Cardiac muscle cell (in vitro differentiated cells and primary cell): Measurements from ENCODE around the gene LRIT3. TPM values are rescaled to one million over a fixed set of nuclear protein-coding genes. Genes with fewer than 3 reads are reported as not detected.
"Not testable (repeated sequence)": the region's sequence is repeated elsewhere in the genome, so short reads cannot be mapped to it uniquely, and the experiment has no call there.

Experiments
- DNase-seq, 2 donors: peaks; one replicate each; pipeline versions ENCODE4 v3.0.0 to v3.0.0-alpha.2; 2010 to 2017; ENCODE audit warnings: low read depth in 1 of 2, low spot score in 1 of 2
- H3K27ac ChIP-seq: fragments of 200-600 bp; sonication (generic); 2 replicates; pipeline ENCODE4 v1.5.1; 2016
- H3K27me3 ChIP-seq: fragments of 200-600 bp; sonication (generic); 2 replicates; pipeline ENCODE4 v1.6.0; 2016; ENCODE audit warnings: control low read depth
- H3K36me3 ChIP-seq: fragments of 200-600 bp; sonication (generic); 2 replicates; pipeline ENCODE4 v1.5.1; 2016; ENCODE audit warnings: control low read depth
- H3K4me1 ChIP-seq: fragments of 200-600 bp; sonication (generic); 2 replicates; pipeline ENCODE4 v1.8.1; 2017; ENCODE audit warnings: low read depth, mild to moderate bottlenecking, mixed run types
- H3K4me3 ChIP-seq: fragments of 200-600 bp; sonication (generic); 2 replicates; pipeline ENCODE4 v1.5.1; 2016; ENCODE audit warnings: mild to moderate bottlenecking
- H3K9me3 ChIP-seq: fragments of 200-600 bp; sonication (generic); 2 replicates; pipeline ENCODE4 v1.5.1; 2017; ENCODE audit warnings: low read depth, mild to moderate bottlenecking, control low read depth
- polyA plus RNA-seq: library from polyadenylated mRNA; unstranded; fragments of >200 nt; fragmentation: Nextera tagmentation; extraction: Ambion mirVana; gene quantifications from 2 replicates; pipeline ENCODE4 v1.2.1, GENCODE V29; 2016
- total RNA-seq: library from RNA; depleted of rRNA; stranded (reverse); fragments of >200 nt; gene quantifications from 2 replicates; pipeline ENCODE4 v1.2.3, GENCODE V29; 2016
- TF ChIP-seq, protein P1 (sequence below): IDR thresholded peaks from 2 replicates; pipeline ENCODE4 v1.5.1; 2012; ENCODE audit warnings: low read depth, mild to moderate bottlenecking, low read length

Gene LRIT3
- total and polyA plus RNA-seq, 2 experiments from 2014 or later, result 0.12 to 0.15 TPM

- TF ChIP-seq, protein P1, sequence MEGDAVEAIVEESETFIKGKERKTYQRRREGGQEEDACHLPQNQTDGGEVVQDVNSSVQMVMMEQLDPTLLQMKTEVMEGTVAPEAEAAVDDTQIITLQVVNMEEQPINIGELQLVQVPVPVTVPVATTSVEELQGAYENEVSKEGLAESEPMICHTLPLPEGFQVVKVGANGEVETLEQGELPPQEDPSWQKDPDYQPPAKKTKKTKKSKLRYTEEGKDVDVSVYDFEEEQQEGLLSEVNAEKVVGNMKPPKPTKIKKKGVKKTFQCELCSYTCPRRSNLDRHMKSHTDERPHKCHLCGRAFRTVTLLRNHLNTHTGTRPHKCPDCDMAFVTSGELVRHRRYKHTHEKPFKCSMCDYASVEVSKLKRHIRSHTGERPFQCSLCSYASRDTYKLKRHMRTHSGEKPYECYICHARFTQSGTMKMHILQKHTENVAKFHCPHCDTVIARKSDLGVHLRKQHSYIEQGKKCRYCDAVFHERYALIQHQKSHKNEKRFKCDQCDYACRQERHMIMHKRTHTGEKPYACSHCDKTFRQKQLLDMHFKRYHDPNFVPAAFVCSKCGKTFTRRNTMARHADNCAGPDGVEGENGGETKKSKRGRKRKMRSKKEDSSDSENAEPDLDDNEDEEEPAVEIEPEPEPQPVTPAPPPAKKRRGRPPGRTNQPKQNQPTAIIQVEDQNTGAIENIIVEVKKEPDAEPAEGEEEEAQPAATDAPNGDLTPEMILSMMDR, result no peak
- Histone ChIP-seq H3K9me3 (no peaks in the 10 kb centered on the region), H3K27me3 (no peaks in the 10 kb centered on the region), H3K36me3 (no peaks in the 10 kb centered on the region), H3K4me3 (no peak overlapping the region), H3K4me1 (peaks cover 11% of the 10 kb centered on the region), H3K27ac (no peak overlapping the region)
- no peak for DNase-seq
Observed at GRCh38 chr4:109872950-109873656, 25.2 kb downstream of the LRIT3 start.

DNA sequence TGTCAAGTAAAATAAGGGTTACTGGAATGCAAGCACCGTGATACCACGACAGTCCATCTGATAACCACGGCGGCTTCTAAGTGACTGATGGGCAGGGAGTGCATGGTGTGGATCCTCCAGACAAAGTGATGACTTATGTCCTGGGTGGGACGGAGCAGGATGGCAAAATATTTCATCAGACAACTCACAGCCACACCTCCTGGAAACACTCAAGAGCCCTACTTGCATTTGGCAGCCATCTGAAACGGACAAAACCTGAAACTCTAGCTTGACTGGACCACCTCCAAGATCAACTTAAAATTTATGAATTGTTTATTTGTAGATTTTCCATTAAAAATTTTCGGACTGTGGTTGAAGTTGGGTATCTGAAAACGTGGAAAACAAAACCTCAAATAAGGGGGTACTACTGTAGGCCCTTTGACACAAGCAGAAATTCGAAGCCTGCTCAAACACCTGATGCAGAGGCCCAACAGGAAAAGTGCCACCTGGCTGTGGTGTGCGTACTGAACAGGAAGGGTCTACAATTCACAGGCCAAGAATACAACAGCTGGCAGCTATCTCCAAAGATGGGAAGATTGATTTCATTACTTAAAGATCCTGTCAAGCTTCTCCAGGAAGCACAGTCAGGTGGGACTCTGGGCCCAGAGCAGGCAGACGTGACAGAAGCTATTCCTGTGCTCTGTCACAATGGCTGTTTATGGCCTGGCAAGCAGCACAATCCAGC lies 26.0 kb downstream of the LRIT3 start:
- DNase-seq, result peak in 1 of 2 donors; percentile 10

GRCh38 chr4:109875106-109875505 lies 27.2 kb downstream of the LRIT3 start:
- H3K4me1 ChIP-seq, result peaks cover 11% of the 10 kb centered on the region
- TF ChIP-seq, protein P1, result no peak
- no peaks in the 10 kb centered on the region for H3K27me3 ChIP-seq
- no peak for DNase-seq
- no peaks in the 10 kb centered on the region for H3K36me3 ChIP-seq
- no peaks in the 10 kb centered on the region for H3K9me3 ChIP-seq
- H3K4me3 ChIP-seq, result no peak overlapping the region
- no peak overlapping the region for H3K27ac ChIP-seq

More for the DNA sequence above, 26.0 kb downstream of the LRIT3 start:
- H3K27ac ChIP-seq, result no peak overlapping the region
- no peaks in the 10 kb centered on the region for H3K36me3 ChIP-seq
- TF ChIP-seq, protein P1, result no peak
- no peak overlapping the region for H3K4me3 ChIP-seq
- no peaks in the 10 kb centered on the region for H3K9me3 ChIP-seq
- no peaks in the 10 kb centered on the region for H3K27me3 ChIP-seq
- peaks cover 11% of the 10 kb centered on the region for H3K4me1 ChIP-seq

GRCh38 chr4:109875553-109875952 lies 27.6 kb downstream of the LRIT3 start:
- H3K36me3 ChIP-seq, H3K27ac ChIP-seq, H3K27me3 ChIP-seq, DNase-seq, H3K4me3 ChIP-seq, H3K9me3 ChIP-seq: not testable (repeated sequence)
- peaks cover 11% of the 10 kb centered on the region for H3K4me1 ChIP-seq

DNA sequence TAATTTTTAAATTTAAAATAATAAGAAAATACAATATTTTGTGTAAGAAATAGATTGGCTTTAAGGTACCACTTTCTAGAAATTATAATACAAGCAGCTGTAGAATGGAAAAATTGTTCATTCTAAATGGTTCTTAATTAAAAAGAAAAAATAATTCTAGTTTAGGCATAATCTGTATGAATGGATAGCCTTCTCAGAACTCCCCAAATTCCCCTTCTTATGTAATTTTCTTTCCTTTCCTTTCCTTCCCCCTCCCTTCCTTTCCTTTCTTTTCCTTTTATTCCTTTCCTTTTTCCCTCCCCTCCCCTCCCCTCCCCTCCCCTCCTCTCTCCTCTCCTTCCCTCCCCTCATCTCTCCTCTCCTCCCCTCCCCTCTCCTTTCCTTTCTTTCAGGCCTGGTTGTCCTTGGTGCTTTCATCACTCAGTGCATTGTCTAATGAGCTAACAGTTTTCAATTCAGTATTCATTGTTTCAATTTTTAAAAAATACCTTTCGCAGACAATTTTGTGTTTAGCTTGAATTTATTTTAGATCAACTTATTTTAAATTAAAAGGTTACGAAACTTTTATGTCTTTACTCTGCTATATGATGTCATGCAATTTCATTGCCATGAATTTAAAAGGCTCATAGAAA lies 28.8 kb downstream of the LRIT3 start:
- H3K4me3 ChIP-seq, result no peak overlapping the region
- no peak overlapping the region for H3K27ac ChIP-seq
- no peaks in the 10 kb centered on the region for H3K27me3 ChIP-seq
- DNase-seq, result no peak
- H3K9me3 ChIP-seq, result no peaks in the 10 kb centered on the region
- H3K36me3 ChIP-seq, result no peaks in the 10 kb centered on the region
- H3K4me1 ChIP-seq, result peaks cover 11% of the 10 kb centered on the region
- TF ChIP-seq, protein P1, result no peak

DNA sequence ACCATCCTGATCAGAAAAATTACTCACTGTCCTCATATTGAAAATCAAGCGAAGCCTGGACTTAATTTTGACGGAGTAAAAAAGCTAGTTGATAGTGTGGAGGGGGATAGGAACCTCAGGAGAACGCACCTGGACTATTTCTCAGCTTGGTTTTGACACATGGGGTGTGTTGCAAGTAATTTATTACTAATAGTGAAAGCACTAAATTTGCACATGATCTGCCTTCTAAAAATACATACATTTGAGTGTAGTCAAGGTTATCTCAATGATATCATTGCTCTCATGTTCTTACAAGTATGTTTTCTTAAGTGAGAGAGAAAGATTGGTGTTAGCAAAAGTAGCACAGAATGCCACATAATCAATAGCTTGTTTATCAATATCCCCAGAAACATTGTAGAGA lies 29.5 kb downstream of the LRIT3 start:
- TF ChIP-seq, protein P1, result no peak
- DNase-seq, result no peak
- Histone ChIP-seq H3K27ac (no peak overlapping the region), H3K9me3 (no peaks in the 10 kb centered on the region), H3K4me1 (peaks cover 11% of the 10 kb centered on the region), H3K27me3 (no peaks in the 10 kb centered on the region), H3K36me3 (no peaks in the 10 kb centered on the region), H3K4me3 (no peak overlapping the region)
